WTC11 (cell line): ENCODE measurements around the gene MYCBP2.

Experiments used
- ARID4B ChIP-seq: sonication (generic); formaldehyde crosslinking; IDR thresholded peaks from 2 replicates; pipeline ENCODE4 v1.8.0; 2023; ENCODE audit warnings: missing genetic modification reagents, mild to moderate bottlenecking, borderline replicate concordance
- CTCF ChIP-seq: fragments of 200-600 bp; IDR thresholded peaks from 2 replicates; pipeline ENCODE4 v1.8.0; 2022; ENCODE audit warnings: antibody characterized with exemption
- ELF4 ChIP-seq: sonication (generic); formaldehyde crosslinking; IDR thresholded peaks from 2 replicates; pipeline ENCODE4 v1.8.1; 2022; ENCODE audit warnings: low read depth, mild to moderate bottlenecking, moderate library complexity, missing genetic modification reagents
- FOXP1 ChIP-seq: sonication (generic); formaldehyde crosslinking; IDR thresholded peaks from 2 replicates; pipeline ENCODE4 v1.8.0; 2022; ENCODE audit warnings: missing genetic modification reagents, mild to moderate bottlenecking, moderate library complexity, borderline replicate concordance
- TCF7 ChIP-seq: sonication (generic); formaldehyde crosslinking; IDR thresholded peaks from 2 replicates; pipeline ENCODE4 v1.8.0; 2022; ENCODE audit warnings: mild to moderate bottlenecking, low read depth, missing genetic modification reagents, moderate library complexity
- ZNF138 ChIP-seq: sonication (generic); formaldehyde crosslinking; conservative IDR thresholded peaks from 2 replicates; pipeline ENCODE4 v1.8.1; 2022; ENCODE audit warnings: mild to moderate bottlenecking, moderate library complexity, missing genetic modification reagents
- ZNF219 ChIP-seq: sonication (generic); formaldehyde crosslinking; IDR thresholded peaks from 2 replicates; pipeline ENCODE4 v1.8.0; 2023; ENCODE audit warnings: missing genetic modification reagents, mild to moderate bottlenecking, borderline replicate concordance
- TF ChIP-seq, protein P1 (sequence below): sonication (generic); formaldehyde crosslinking; IDR thresholded peaks from 2 replicates; pipeline ENCODE4 v1.8.1; 2022; ENCODE audit warnings: mild to moderate bottlenecking, moderate library complexity, missing genetic modification reagents
- TF ChIP-seq, protein P2 (sequence below): sonication (generic); formaldehyde crosslinking; IDR thresholded peaks from 2 replicates; pipeline ENCODE4 v1.8.0; 2022; ENCODE audit warnings: mild to moderate bottlenecking, missing genetic modification reagents

DNA sequence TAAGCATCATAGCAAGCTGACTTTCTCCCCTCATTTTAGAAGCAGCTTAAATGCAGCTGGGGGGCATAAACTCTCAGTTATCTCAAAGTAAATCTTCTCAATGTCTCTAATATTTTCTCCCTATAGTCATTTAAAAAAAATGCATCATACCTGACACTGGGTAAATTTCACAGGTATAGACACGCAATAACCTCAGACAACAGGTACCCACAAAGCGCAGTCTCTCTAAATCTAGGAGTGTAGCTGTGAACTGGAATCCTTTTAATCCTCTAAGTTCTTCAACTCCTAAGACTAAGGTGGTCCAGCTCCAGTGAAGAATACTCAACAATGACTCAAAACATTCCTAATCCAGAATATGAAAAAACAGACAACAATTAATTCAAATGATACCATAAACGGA lies 141.2 kb downstream of the MYCBP2 start:
- TF ChIP-seq CTCF (no peak), FOXP1 (CRISPR knock-in tag) (no peak), TCF7 (no peak), ELF4 (no peak), ZNF138 (CRISPR knock-in tag) (no peak), ARID4B (CRISPR knock-in tag) (no peak), ZNF219 (CRISPR knock-in tag) (no peak)
- TF ChIP-seq, protein P1, sequence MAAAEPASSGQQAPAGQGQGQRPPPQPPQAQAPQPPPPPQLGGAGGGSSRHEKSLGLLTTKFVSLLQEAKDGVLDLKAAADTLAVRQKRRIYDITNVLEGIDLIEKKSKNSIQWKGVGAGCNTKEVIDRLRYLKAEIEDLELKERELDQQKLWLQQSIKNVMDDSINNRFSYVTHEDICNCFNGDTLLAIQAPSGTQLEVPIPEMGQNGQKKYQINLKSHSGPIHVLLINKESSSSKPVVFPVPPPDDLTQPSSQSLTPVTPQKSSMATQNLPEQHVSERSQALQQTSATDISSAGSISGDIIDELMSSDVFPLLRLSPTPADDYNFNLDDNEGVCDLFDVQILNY (CRISPR knock-in tag), result no peak
- TF ChIP-seq, protein P2, sequence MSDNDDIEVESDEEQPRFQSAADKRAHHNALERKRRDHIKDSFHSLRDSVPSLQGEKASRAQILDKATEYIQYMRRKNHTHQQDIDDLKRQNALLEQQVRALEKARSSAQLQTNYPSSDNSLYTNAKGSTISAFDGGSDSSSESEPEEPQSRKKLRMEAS (CRISPR knock-in tag), result no peak
